Keratinocyte (primary cell): ENCODE measurements around the gene NFASC. TPM values are rescaled to one million over a fixed set of nuclear protein-coding genes. Genes with fewer than 3 reads are reported as not detected.

Experiments
- DNase-seq: peaks from one replicate; pipeline ENCODE4 v3.0.0-alpha.2; 2011; ENCODE audit warnings: low read depth, missing footprints, low spot score
- FAIRE-seq: peaks from 2 replicates; lab custom pipeline; 2011; peaks lifted over from hg19 to GRCh38; lab: Jason Lieb, UNC
- H2AFZ ChIP-seq: 2 replicates; pipeline ENCODE4 v1.6.0; 2012; ENCODE audit warnings: low read length, control low read depth, inconsistent platforms; ENCODE audit not compliant: control insufficient read depth
- H3K27ac ChIP-seq: 2 replicates; pipeline ENCODE4 v1.5.1; 2011; ENCODE audit warnings: low read length; ENCODE audit not compliant: control insufficient read depth, insufficient read depth
- H3K27me3 ChIP-seq: 3 replicates; pipeline ENCODE4 v1.6.0; 2011; ENCODE audit warnings: low read length; ENCODE audit not compliant: control insufficient read depth, insufficient read depth; ENCODE audit errors: extremely low read depth
- H3K36me3 ChIP-seq, 2 experiments: 2 replicates in 1 of 2; 3 replicates in 1 of 2; pipeline ENCODE4 v1.5.1; 2011; ENCODE audit warnings: low read length in 2 of 2, mild to moderate bottlenecking in 1 of 2; ENCODE audit not compliant: control insufficient read depth in 2 of 2, insufficient read depth in 2 of 2; ENCODE audit errors: extremely low read depth in 1 of 2
- H3K4me1 ChIP-seq: 3 replicates; pipeline ENCODE4 v1.5.1; 2011; ENCODE audit warnings: low read length; ENCODE audit not compliant: control insufficient read depth, insufficient read depth; ENCODE audit errors: extremely low read depth
- H3K4me2 ChIP-seq: 3 replicates; pipeline ENCODE4 v1.6.0; 2011; ENCODE audit warnings: low read depth, low read length; ENCODE audit not compliant: control insufficient read depth, insufficient read depth; ENCODE audit errors: extremely low read depth
- H3K4me3 ChIP-seq, 3 experiments: fragments of 200-600 bp in 1 of 3; sonication (generic) in 1 of 3; 2 replicates in 2 of 3; 3 replicates in 1 of 3; pipeline ENCODE4 v1.5.1; 2011 to 2016; ENCODE audit warnings: low read length in 3 of 3, mild to moderate bottlenecking in 3 of 3, control low read depth in 2 of 3, inconsistent platforms in 1 of 3, low read depth in 1 of 3, mixed read lengths in 1 of 3, mixed run types in 1 of 3, moderate library complexity in 1 of 3; ENCODE audit not compliant: control insufficient read depth in 2 of 3, insufficient read depth in 2 of 3; ENCODE audit errors: extremely low read depth in 1 of 3
- H3K79me2 ChIP-seq: 2 replicates; pipeline ENCODE4 v1.6.0; 2012; ENCODE audit warnings: low read length; ENCODE audit not compliant: control insufficient read depth, insufficient read depth
- H3K9ac ChIP-seq: 3 replicates; pipeline ENCODE4 v1.6.0; 2011; ENCODE audit warnings: low read length; ENCODE audit not compliant: control insufficient read depth, insufficient read depth; ENCODE audit errors: extremely low read depth
- H3K9me1 ChIP-seq: 3 replicates; pipeline ENCODE4 v1.6.0; 2011; ENCODE audit warnings: low read length; ENCODE audit not compliant: control insufficient read depth, insufficient read depth; ENCODE audit errors: extremely low read depth
- H3K9me3 ChIP-seq: 2 replicates; pipeline ENCODE4 v1.5.1; 2012; ENCODE audit warnings: low read depth, low read length; ENCODE audit not compliant: control insufficient read depth
- H4K20me1 ChIP-seq: 3 replicates; pipeline ENCODE4 v1.6.0; 2011; ENCODE audit warnings: low read length; ENCODE audit not compliant: control insufficient read depth, insufficient read depth; ENCODE audit errors: extremely low read depth
- CTCF ChIP-seq, 3 experiments: IDR thresholded peaks in 1 of 3; conservative IDR thresholded peaks in 1 of 3; optimal IDR thresholded peaks in 1 of 3; 2 replicates in 2 of 3; 3 replicates in 1 of 3; pipeline versions ENCODE3 to v1.5.1; 2011; ENCODE audit warnings: low read length in 3 of 3, mild to moderate bottlenecking in 3 of 3, moderate library complexity in 2 of 3, control low read depth in 1 of 3, inconsistent platforms in 1 of 3; ENCODE audit not compliant: insufficient read depth in 2 of 3; ENCODE audit errors: extremely low read depth in 1 of 3
- EZH2 ChIP-seq: IDR thresholded peaks from one replicate; pipeline ENCODE4 v1.6.1; 2012; ENCODE audit warnings: inconsistent platforms, mild to moderate bottlenecking, low read length, moderate library complexity
- dilution Hi-C: fragments of 300-500 bp; cut with MboI; formaldehyde crosslinking; loops from one replicate; pipeline ENCODE4 v1.7.0; 2020; ENCODE audit warnings: low sequenced_read_pairs; ENCODE audit not compliant: extremely low pct_ligation_motif_present
- polyA plus RNA-seq, 5 experiments: library from polyadenylated mRNA; depleted of rRNA in 3 of 5; stranded (reverse) in 3 of 5; stranded (forward) in 1 of 5; unstranded in 1 of 5; fragments of >200 nt; gene quantifications; 1 replicate in 1 of 5; 2 replicates in 3 of 5; 3 replicates in 1 of 5; pipeline versions ENCODE4 v1.2.1 to v1.2.3, GENCODE V29; 2011 to 2012; ENCODE audit warnings: missing spikeins in 2 of 5, low read depth in 1 of 5, low replicate concordance in 1 of 5

The NFASC gene
- polyA plus RNA-seq, 1 donor (not counting 4 experiments of a cell fraction or from before 2014, with no cell fraction given): 4.3 TPM

- Histone ChIP-seq H3K4me1 (no peaks in the 10 kb centered on the region), H4K20me1 (no peaks in the 10 kb centered on the region), H3K4me3 (no peak overlapping the region), H3K4me2 (no peak overlapping the region), H3K9me3 (no peaks in the 10 kb centered on the region), H3K9me1 (no peaks in the 10 kb centered on the region), H3K27ac (no peak overlapping the region), H3K27me3 (peaks cover 24% of the 10 kb centered on the region), H3K9ac (no peak overlapping the region), H3K79me2 (no peaks in the 10 kb centered on the region), H3K36me3 (no peaks in the 10 kb centered on the region), H2AFZ (no peak overlapping the region)
- dilution Hi-C loops: no loop called here
- DNase-seq (no peak), FAIRE-seq (no peak)
- TF ChIP-seq EZH2: no peak
- no peak for TF ChIP-seq CTCF (optimal IDR thresholded peaks at IDR 0.05 in 1 of 3, IDR thresholded peaks at IDR 0.05 in 1 of 3, conservative IDR thresholded peaks at IDR 0.05 in 1 of 3; ENCODE audit: extremely low read depth in 1 of 3, insufficient read depth in 2 of 3, low read length in 3 of 3)
Measured at GRCh38 chr1:204896023-204896422, 25.4 kb downstream of the NFASC start.

GRCh38 chr1:204896787-204897469 lies 26.3 kb downstream of the NFASC start:
- no peak for TF ChIP-seq EZH2
- TF ChIP-seq CTCF (optimal IDR thresholded peaks at IDR 0.05 in 1 of 3, IDR thresholded peaks at IDR 0.05 in 1 of 3, conservative IDR thresholded peaks at IDR 0.05 in 1 of 3; ENCODE audit: extremely low read depth in 1 of 3, insufficient read depth in 2 of 3, low read length in 3 of 3): no peak
- H3K27ac ChIP-seq: no peak overlapping the region
- H3K27me3 ChIP-seq: peaks cover 26% of the 10 kb centered on the region
- no peak overlapping the region for H3K4me2 ChIP-seq
- dilution Hi-C loops: no loop called here
- H3K4me3 ChIP-seq: no peak overlapping the region
- H4K20me1 ChIP-seq: no peaks in the 10 kb centered on the region
- no peak overlapping the region for H2AFZ ChIP-seq
- H3K36me3 ChIP-seq: no peaks in the 10 kb centered on the region
- no peaks in the 10 kb centered on the region for H3K4me1 ChIP-seq
- H3K9me3 ChIP-seq: no peaks in the 10 kb centered on the region
- FAIRE-seq: no peak
- no peaks in the 10 kb centered on the region for H3K9me1 ChIP-seq
- no peak overlapping the region for H3K9ac ChIP-seq
- DNase-seq: no peak
- H3K79me2 ChIP-seq: no peaks in the 10 kb centered on the region
